ENCODE measurements around the gene FRY.

DNA sequence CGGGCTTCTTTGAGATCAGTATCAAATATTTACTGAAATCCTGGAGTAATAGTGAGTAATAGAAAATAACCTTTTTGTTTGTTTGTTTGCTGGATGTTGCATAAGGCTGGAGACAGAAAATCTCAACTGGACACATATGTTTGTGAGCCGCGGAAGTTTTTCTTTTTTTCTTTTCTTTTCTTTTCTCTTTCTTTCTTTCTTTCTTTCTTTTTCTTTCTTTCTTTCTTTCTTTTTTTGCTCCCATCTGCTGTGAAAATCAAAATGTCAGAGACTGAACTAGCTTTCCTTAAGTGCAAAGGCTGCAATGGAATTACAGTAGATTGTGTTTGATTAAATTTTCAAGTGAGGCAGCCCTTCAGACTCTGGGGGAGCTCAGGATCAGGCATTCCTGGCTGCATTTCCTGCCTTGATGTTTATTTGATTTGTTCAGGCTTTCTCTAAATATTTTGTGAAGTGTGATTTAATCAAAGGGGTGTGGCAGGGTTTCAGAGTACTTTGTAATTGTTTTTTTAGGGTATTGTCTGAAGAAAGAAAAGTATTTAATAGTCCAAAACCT, 319 bp downstream of the FRY start:
- TF ChIP-seq, protein P1, sequence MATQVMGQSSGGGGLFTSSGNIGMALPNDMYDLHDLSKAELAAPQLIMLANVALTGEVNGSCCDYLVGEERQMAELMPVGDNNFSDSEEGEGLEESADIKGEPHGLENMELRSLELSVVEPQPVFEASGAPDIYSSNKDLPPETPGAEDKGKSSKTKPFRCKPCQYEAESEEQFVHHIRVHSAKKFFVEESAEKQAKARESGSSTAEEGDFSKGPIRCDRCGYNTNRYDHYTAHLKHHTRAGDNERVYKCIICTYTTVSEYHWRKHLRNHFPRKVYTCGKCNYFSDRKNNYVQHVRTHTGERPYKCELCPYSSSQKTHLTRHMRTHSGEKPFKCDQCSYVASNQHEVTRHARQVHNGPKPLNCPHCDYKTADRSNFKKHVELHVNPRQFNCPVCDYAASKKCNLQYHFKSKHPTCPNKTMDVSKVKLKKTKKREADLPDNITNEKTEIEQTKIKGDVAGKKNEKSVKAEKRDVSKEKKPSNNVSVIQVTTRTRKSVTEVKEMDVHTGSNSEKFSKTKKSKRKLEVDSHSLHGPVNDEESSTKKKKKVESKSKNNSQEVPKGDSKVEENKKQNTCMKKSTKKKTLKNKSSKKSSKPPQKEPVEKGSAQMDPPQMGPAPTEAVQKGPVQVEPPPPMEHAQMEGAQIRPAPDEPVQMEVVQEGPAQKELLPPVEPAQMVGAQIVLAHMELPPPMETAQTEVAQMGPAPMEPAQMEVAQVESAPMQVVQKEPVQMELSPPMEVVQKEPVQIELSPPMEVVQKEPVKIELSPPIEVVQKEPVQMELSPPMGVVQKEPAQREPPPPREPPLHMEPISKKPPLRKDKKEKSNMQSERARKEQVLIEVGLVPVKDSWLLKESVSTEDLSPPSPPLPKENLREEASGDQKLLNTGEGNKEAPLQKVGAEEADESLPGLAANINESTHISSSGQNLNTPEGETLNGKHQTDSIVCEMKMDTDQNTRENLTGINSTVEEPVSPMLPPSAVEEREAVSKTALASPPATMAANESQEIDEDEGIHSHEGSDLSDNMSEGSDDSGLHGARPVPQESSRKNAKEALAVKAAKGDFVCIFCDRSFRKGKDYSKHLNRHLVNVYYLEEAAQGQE (IDR thresholded peaks at IDR 0.05; ENCODE audit: insufficient replicate concordance, low read depth): no peak
- TF ChIP-seq, protein P2, sequence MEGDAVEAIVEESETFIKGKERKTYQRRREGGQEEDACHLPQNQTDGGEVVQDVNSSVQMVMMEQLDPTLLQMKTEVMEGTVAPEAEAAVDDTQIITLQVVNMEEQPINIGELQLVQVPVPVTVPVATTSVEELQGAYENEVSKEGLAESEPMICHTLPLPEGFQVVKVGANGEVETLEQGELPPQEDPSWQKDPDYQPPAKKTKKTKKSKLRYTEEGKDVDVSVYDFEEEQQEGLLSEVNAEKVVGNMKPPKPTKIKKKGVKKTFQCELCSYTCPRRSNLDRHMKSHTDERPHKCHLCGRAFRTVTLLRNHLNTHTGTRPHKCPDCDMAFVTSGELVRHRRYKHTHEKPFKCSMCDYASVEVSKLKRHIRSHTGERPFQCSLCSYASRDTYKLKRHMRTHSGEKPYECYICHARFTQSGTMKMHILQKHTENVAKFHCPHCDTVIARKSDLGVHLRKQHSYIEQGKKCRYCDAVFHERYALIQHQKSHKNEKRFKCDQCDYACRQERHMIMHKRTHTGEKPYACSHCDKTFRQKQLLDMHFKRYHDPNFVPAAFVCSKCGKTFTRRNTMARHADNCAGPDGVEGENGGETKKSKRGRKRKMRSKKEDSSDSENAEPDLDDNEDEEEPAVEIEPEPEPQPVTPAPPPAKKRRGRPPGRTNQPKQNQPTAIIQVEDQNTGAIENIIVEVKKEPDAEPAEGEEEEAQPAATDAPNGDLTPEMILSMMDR (IDR thresholded peaks at IDR 0.05; ENCODE audit: insufficient read depth, low read length): no peak
- TF ChIP-seq POLR2AphosphoS5 (IDR thresholded peaks at IDR 0.05; ENCODE audit: low read depth): no peak

Measured in HL-60 (cell line).